Fibroblast of pulmonary artery (primary cell): ENCODE results near the gene PROZ.

ENCODE experiments used
- DNase-seq: peaks from one replicate; pipeline ENCODE4 v3.0.0-alpha.2; 2010; ENCODE audit warnings: low read depth
- H3K4me3 ChIP-seq: replicated peaks from 2 replicates; pipeline ENCODE4 v1.5.1; 2011; ENCODE audit warnings: low read depth, mild to moderate bottlenecking, control low read depth, low read length, moderate library complexity
- TF ChIP-seq, protein P1 (sequence below): IDR thresholded peaks from 2 replicates; pipeline ENCODE4 v1.5.1; 2011; ENCODE audit warnings: mild to moderate bottlenecking, control low read depth, low read length, inconsistent platforms; ENCODE audit errors: missing control alignments

PROZ gene

DNA sequence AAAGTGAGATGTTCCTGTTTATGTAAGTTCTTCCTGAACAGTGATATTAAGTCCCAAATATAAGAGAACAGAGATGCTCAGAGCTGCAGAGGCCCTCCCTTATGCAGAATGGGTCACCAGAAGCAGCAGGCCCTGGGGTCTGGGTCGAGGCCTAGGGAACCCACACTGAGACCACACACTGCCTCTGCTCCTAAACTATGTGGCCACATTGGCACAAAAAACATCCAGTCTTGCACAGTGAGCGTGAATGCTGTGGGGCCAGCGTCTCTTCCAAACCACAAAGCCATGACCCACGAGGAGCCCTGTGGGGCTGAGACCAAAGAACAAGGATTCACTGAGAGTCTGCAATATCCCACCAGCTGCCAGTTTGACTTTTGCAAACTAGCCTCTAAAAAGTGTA is 23.6 kb downstream of the PROZ start:
- no peak for DNase-seq
- no peak overlapping the region for H3K4me3 ChIP-seq
- TF ChIP-seq, protein P1, sequence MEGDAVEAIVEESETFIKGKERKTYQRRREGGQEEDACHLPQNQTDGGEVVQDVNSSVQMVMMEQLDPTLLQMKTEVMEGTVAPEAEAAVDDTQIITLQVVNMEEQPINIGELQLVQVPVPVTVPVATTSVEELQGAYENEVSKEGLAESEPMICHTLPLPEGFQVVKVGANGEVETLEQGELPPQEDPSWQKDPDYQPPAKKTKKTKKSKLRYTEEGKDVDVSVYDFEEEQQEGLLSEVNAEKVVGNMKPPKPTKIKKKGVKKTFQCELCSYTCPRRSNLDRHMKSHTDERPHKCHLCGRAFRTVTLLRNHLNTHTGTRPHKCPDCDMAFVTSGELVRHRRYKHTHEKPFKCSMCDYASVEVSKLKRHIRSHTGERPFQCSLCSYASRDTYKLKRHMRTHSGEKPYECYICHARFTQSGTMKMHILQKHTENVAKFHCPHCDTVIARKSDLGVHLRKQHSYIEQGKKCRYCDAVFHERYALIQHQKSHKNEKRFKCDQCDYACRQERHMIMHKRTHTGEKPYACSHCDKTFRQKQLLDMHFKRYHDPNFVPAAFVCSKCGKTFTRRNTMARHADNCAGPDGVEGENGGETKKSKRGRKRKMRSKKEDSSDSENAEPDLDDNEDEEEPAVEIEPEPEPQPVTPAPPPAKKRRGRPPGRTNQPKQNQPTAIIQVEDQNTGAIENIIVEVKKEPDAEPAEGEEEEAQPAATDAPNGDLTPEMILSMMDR: no peak

DNA sequence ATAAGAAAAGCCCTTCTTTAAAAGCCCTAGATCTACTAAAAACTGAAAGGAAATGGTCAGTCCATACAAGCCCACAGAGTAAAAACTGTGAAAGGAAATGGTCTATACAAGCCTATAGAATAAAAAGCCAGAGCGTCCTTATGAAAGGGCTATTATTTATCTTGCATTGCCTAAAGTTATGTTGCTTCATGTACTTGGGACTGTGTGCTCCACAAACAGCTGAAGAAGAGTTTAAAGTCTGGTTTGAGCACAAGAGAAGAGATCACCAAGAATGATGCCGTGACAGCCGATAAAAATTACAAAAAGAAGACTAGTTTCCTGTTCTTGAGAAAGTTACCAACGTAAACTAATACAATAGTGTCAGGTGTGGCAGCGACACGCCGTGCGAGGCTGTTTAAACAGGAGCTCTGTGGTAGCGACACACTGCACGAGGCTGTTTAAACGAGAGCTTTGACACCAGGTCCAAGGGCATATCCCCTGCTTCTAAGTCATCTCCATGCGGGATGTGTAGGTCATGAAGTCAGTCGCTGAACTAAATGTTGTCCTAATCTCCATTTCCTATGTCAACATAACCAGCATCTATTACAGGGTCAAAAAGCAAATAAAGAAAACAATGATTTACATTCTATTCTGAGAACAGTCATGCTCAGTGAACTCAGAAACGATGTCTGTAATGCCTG is 25.1 kb downstream of the PROZ start:
- TF ChIP-seq, protein P1: no peak
- DNase-seq: no peak

DNA sequence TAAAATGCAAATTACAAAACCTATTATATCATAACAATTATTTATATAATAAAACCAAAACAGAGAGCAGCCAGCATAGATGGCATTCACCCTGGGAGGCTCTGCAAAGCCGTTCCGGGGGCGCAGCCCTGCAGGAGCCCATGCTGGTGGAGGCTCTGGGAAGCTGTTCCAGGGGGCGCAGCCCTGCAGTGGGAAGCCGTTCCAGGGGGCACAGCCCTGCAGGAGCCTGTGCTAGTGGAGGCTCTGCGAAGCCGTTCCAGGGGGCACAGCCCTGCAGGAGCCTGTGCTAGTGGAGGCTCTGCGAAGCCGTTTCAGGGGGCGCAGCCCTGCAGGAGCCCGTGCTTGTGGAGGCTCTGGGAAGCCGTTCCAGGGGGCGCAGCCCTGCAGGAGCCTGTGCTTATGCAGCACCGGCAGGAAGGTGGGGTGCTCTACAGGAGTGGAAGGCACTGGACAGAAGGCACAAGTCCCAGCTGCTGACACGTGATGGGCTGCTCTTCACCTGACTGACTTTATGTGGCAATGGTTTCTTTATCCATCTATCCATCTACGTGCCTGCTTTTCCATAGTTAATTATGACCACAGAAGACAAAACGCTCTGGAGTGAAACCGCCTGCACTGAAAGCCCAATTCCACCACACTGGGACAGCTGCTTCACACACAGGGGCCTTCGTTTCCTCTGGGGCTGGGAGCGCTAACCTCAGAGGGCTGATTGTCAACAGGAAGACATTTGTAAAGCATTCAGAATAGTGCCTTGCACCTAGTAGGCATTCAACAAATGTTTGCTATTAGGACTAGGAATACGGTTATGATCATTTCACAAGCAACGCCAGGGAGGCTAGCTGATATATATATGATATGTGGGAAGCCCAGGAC is 26.4 kb downstream of the PROZ start:
- TF ChIP-seq, protein P1: no peak
- no peak for DNase-seq
- H3K4me3 ChIP-seq: no peak overlapping the region

More for the DNA sequence above, 25.1 kb downstream of the PROZ start:
- H3K4me3 ChIP-seq: no peak overlapping the region

DNA sequence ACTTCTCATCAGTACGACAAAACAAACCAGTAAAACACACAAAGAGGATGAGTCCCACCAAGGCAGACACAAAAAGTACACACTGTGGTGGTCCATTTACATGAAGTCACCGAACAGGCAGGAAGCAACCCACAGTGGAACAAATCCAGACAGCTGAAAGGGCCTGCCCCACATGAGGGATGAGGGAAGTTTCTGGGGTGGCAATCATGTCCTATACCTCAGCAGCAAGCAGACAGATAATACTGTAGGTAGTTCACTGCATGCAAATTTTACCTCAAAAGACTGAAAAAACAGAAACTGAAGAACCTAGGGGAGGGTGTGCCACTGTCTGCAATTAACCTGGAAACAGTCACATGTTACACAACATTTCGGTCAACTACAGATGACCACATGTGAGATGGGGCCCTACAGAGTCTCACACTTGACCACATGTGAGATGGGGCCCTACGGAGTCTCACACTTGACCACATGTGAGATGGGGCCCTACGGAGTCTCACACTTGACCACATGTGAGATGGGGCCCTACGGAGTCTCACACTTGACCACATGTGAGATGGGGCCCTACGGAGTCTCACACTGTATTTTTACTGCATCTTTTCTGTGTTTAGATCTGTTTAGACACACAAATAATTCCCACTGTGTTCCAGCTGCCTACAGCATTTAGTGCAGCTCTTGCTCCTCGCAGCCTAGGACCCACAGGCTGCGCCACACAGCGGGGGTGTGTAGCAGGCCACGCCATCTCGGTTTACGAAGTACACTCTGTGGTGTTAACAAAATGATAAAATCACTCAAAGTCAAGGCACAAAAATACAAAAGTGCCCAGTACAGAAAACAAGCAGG is 27.8 kb downstream of the PROZ start:
- no peak for DNase-seq
- no peak overlapping the region for H3K4me3 ChIP-seq
- TF ChIP-seq, protein P1: no peak

DNA sequence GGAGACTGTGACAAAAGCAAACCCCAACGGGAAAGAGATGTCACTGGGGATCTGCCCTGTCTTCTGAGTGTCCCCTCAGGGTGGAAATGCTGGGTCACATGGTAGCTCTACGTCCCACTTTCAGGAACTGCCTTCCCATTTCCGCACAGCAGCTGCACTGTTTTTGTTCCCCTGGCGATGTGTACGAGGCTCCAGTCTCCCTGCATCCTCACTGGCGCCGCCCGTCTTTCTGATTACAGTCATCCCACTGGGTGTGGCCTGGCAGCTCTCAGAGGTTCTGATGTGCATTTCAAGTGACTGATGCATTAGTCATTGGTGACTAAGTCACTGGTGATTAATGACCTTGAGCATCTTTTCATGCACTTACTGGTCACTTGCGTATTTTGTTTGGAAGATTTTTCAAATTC is 28.8 kb downstream of the PROZ start:
- no peak overlapping the region for H3K4me3 ChIP-seq
- peak; percentile 99 for DNase-seq

More for the DNA sequence above, 28.8 kb downstream of the PROZ start:
- TF ChIP-seq, protein P1: no peak
